ENCODE results near the gene OR8B3. TPM values are rescaled to one million over a fixed set of nuclear protein-coding genes. Genes with fewer than 3 reads are reported as not detected.

OR8B3 gene
- total RNA-seq: not detected

GRCh38 chr11:124398924-124399323 is at the start of gene OR8B3:
OR8B3 (minus strand) TSS chr11:124399024; CDS start chr11:124397351, 1,673 bp downstream.
- Mint-ChIP-seq H3K27ac (no peak within 1 kb of the TSS), H3K27me3 (no peaks in the 10 kb centered on the region), H3K4me1 (no peaks in the 10 kb centered on the region), H3K9me3 (no peaks in the 10 kb centered on the region), H3K4me3 (no peak within 1 kb of the TSS), H3K36me3 (ENCODE audit: low read depth) (no peaks in the 10 kb centered on the region)
- ATAC-seq (replicated peaks): no peak

GRCh38 chr11:124446916-124447315 is 48.1 kb upstream of the OR8B3 start:
- no peak for ATAC-seq (replicated peaks)
- Mint-ChIP-seq H3K36me3 (ENCODE audit: low read depth) (no peaks in the 10 kb centered on the region), H3K9me3 (peaks cover 4% of the 10 kb centered on the region), H3K4me1 (no peaks in the 10 kb centered on the region), H3K27me3 (peaks cover 12% of the 10 kb centered on the region), H3K27ac (no peak overlapping the region), H3K4me3 (no peak overlapping the region)

GRCh38 chr11:124445646-124446150 is 46.9 kb upstream of the OR8B3 start, which contains the start of gene OR8B8:
OR8B8 (minus strand) TSS chr11:124445696; CDS start chr11:124441085, 4,611 bp downstream.
- H3K9me3 Mint-ChIP-seq: peaks cover 4% of the 10 kb centered on the region
- peaks cover 12% of the 10 kb centered on the region for H3K27me3 Mint-ChIP-seq
- H3K36me3 Mint-ChIP-seq (ENCODE audit: low read depth): no peaks in the 10 kb centered on the region
- H3K4me3 Mint-ChIP-seq: no peak within 1 kb of the TSS
- no peaks in the 10 kb centered on the region for H3K4me1 Mint-ChIP-seq
- ATAC-seq (replicated peaks): no peak
- H3K27ac Mint-ChIP-seq: no peak within 1 kb of the TSS

GRCh38 chr11:124442847-124443246 is 44.0 kb upstream of the OR8B3 start:
- no peaks in the 10 kb centered on the region for H3K4me1 Mint-ChIP-seq
- H3K36me3 Mint-ChIP-seq (ENCODE audit: low read depth): no peaks in the 10 kb centered on the region
- no peak overlapping the region for H3K27ac Mint-ChIP-seq
- H3K4me3 Mint-ChIP-seq: no peak overlapping the region
- peaks cover 16% of the 10 kb centered on the region for H3K27me3 Mint-ChIP-seq
- ATAC-seq (replicated peaks): no peak
- peaks cover 4% of the 10 kb centered on the region for H3K9me3 Mint-ChIP-seq

DNA sequence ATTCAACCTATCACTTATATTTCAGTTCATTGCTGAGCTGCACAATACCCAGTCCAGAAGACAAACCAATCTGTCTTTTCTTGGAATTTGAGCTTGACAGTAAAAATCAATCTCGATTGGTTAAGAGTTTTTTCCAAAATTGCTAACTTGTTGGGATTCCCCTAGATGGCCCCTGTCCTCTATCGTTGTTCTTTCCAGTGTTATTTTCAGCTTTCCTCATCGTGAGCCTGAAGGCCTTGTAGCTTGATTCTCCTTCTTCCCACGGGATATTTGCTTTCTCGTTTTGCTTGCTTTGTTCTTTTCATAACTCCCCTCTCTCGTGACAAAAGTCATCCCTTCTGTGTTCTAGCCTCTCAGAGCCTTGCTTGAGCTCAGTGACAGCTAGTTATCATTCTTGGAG is 43.6 kb upstream of the OR8B3 start:
- Mint-ChIP-seq H3K27ac (no peak overlapping the region), H3K27me3 (peaks cover 16% of the 10 kb centered on the region), H3K36me3 (ENCODE audit: low read depth) (no peaks in the 10 kb centered on the region), H3K4me3 (no peak overlapping the region), H3K4me1 (no peaks in the 10 kb centered on the region), H3K9me3 (peaks cover 4% of the 10 kb centered on the region)
- no peak for ATAC-seq (replicated peaks)

GRCh38 chr11:124441519-124441918 is 42.7 kb upstream of the OR8B3 start:
- Mint-ChIP-seq H3K36me3 (ENCODE audit: low read depth) (no peaks in the 10 kb centered on the region), H3K4me3 (no peak overlapping the region), H3K9me3 (no peaks in the 10 kb centered on the region), H3K4me1 (no peaks in the 10 kb centered on the region), H3K27me3 (peaks cover 11% of the 10 kb centered on the region), H3K27ac (no peak overlapping the region)
- no peak for ATAC-seq (replicated peaks)

GRCh38 chr11:124441081-124441480 is 42.3 kb upstream of the OR8B3 start:
- peaks cover 11% of the 10 kb centered on the region for H3K27me3 Mint-ChIP-seq
- H3K27ac Mint-ChIP-seq: no peak overlapping the region
- no peak overlapping the region for H3K4me3 Mint-ChIP-seq
- no peaks in the 10 kb centered on the region for H3K36me3 Mint-ChIP-seq (ENCODE audit: low read depth)
- no peaks in the 10 kb centered on the region for H3K9me3 Mint-ChIP-seq
- no peak for ATAC-seq (replicated peaks)
- no peaks in the 10 kb centered on the region for H3K4me1 Mint-ChIP-seq

GRCh38 chr11:124440608-124441007 is 41.8 kb upstream of the OR8B3 start:
- no peak overlapping the region for H3K4me3 Mint-ChIP-seq
- ATAC-seq (replicated peaks): no peak
- no peaks in the 10 kb centered on the region for H3K4me1 Mint-ChIP-seq
- H3K9me3 Mint-ChIP-seq: no peaks in the 10 kb centered on the region
- H3K27ac Mint-ChIP-seq: no peak overlapping the region
- H3K36me3 Mint-ChIP-seq (ENCODE audit: low read depth): no peaks in the 10 kb centered on the region
- H3K27me3 Mint-ChIP-seq: peaks cover 11% of the 10 kb centered on the region

DNA sequence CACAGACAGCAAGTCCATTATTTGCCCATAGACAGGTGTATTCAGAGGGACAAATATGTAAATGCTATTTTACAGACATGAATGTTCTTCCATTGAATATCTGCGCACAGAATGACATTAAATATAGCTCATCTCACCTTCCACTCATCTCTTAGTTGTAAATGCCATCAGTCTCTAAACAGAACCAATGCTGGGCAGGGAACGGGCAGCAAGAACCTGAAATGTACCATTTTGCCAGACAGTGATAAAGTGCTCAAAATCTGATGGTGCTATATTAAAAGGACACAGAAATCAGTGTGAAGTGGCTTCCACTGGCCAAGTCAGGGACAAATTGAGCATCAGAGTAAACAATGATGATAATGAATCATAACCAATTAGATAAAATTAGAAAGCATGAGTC is 35.9 kb upstream of the OR8B3 start:
- Mint-ChIP-seq H3K4me3 (no peak overlapping the region), H3K36me3 (ENCODE audit: low read depth) (no peaks in the 10 kb centered on the region), H3K27me3 (peaks cover 9% of the 10 kb centered on the region), H3K27ac (no peak overlapping the region), H3K9me3 (peaks cover 1% of the 10 kb centered on the region), H3K4me1 (no peaks in the 10 kb centered on the region)
- no peak for ATAC-seq (replicated peaks)

GRCh38 chr11:124429599-124429998 is 30.8 kb upstream of the OR8B3 start:
- no peak overlapping the region for H3K27ac Mint-ChIP-seq
- ATAC-seq (replicated peaks): no peak
- H3K27me3 Mint-ChIP-seq: no peaks in the 10 kb centered on the region
- H3K4me3 Mint-ChIP-seq: no peak overlapping the region
- H3K4me1 Mint-ChIP-seq: no peaks in the 10 kb centered on the region
- H3K36me3 Mint-ChIP-seq (ENCODE audit: low read depth): no peaks in the 10 kb centered on the region
- peaks cover 5% of the 10 kb centered on the region for H3K9me3 Mint-ChIP-seq

DNA sequence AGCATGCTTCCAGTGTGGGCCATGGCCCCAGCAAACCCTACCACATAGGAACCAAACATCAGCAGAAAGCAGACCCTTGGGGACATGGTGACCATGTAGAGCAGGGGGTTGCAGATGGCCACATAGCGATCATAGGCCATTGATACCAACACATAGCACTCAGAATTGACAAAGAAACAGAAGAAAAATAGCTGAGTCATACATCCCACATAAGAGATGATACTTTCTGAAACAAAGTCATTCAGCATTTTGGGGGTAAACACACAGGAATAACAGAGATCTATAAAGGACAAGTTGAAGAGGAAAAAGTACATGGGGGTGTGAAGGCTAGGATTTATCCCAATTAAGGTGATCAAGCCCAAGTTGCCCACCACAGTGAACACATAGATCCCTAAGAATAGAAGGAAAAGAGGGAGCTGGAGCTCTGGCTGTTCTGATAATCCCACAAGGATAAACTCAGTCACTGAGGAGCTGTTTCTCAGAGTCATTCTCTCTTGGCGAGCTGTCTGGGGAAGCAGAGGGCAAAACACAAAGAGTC is 25.6 kb upstream of the OR8B3 start, which contains the start of gene OR8B4:
Gene OR8B4 (minus strand): TSS at position 488 of the 538 bp plus-strand sequence. CDS start 0 bp downstream, at position 488.
- ATAC-seq (replicated peaks): no peak
- Mint-ChIP-seq H3K27ac (no peak within 1 kb of the TSS), H3K4me3 (no peak within 1 kb of the TSS), H3K4me1 (no peaks in the 10 kb centered on the region), H3K36me3 (ENCODE audit: low read depth) (no peaks in the 10 kb centered on the region), H3K27me3 (peaks cover 9% of the 10 kb centered on the region), H3K9me3 (peaks cover 1% of the 10 kb centered on the region)

DNA sequence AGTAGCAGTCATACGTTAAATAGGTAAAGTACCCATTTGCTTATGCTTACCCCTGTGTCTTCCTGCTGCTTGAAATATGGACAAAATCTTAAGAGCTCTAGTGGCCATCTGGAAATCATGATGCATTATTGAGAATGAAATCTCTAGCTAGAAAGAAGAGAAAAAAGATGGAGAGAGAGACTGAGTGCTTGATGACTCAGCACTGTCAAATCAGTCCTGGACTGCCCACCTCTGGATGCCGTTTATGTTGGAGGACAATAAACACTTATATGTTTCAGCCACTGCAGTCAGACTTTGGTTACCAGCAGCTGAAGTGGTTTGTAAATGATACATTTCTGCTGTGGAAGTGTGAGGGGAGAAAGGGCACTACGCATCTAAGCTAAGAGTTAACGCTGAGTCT is 22.2 kb upstream of the OR8B3 start:
- no peak for ATAC-seq (replicated peaks)
- Mint-ChIP-seq H3K4me1 (no peaks in the 10 kb centered on the region), H3K4me3 (no peak overlapping the region), H3K36me3 (ENCODE audit: low read depth) (no peaks in the 10 kb centered on the region), H3K27ac (no peak overlapping the region), H3K27me3 (peaks cover 15% of the 10 kb centered on the region), H3K9me3 (no peaks in the 10 kb centered on the region)

DNA sequence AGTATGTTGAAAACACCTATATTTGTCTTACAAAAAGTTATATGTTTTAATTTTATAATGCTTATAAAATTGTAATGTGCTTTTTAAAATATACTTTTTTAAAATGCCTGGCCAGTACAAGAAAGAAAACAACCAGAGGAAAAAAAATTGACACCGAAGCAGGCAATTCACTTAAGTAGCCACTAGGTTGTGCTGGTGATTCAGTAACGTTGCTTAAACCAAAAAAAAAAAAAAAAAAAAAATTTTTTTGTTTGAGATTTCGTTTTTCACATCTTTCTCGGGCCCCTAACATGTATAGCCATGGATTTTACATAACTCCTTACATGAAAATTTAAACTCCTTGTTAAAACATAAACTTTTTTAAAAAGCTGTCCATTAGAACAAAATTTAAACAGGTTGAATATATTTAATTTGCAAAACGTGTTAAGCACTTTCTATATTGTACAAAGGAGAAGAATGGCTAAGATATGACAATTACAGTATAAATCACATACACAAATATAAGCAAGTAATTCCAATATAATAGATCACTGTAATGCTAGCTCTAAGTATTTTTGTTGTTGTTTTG is 16.6 kb upstream of the OR8B3 start:
- ATAC-seq (replicated peaks): no peak
- H3K4me3 Mint-ChIP-seq: no peak overlapping the region
- H3K36me3 Mint-ChIP-seq (ENCODE audit: low read depth): no peaks in the 10 kb centered on the region
- H3K9me3 Mint-ChIP-seq: no peaks in the 10 kb centered on the region
- no peaks in the 10 kb centered on the region for H3K4me1 Mint-ChIP-seq
- peaks cover 14% of the 10 kb centered on the region for H3K27me3 Mint-ChIP-seq
- no peak overlapping the region for H3K27ac Mint-ChIP-seq

DNA sequence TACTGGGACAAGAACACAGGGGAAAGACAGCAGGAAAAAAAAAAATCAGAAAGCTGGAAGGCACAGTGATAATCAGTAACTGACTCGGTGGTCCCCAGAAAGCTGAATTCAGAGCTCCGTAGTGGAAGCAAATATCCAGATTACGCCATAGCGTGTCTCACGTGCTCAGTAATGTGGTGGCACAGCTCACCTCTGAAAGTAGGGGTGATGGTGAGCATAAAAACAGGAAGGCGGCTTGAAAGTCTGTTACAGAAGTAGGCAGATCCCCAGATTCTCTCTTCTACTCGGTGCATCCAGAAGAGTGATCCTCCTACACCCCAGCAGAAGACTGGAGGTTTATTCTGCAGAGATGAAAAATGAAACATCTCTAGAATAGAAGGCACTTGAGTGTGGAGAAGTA is 11.1 kb upstream of the OR8B3 start:
- peaks cover 25% of the 10 kb centered on the region for H3K27me3 Mint-ChIP-seq

DNA sequence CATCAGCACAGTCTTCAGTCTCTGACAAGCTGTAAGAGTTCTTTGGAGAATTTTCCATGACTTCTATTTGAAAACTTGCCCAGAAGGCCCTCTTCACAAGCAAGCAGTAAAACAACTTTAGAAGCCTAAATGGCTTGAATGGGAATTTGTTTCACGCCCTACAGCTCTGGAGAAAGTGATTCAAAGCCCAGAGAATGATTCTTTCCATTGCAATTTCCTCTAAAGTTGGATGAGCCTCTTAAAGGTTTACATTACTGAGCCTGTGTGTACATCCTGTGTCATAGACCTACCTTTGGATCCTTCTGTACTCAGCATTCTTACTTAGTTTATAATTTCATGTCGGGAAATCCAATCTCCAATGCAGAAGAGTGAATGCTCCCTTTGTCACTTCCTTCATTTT is 6.8 kb upstream of the OR8B3 start:
- H3K36me3 Mint-ChIP-seq (ENCODE audit: low read depth): no peaks in the 10 kb centered on the region
- H3K9me3 Mint-ChIP-seq: no peaks in the 10 kb centered on the region
- H3K4me3 Mint-ChIP-seq: no peak overlapping the region
- no peaks in the 10 kb centered on the region for H3K4me1 Mint-ChIP-seq
- H3K27ac Mint-ChIP-seq: no peak overlapping the region
- ATAC-seq (replicated peaks): no peak
- peaks cover 18% of the 10 kb centered on the region for H3K27me3 Mint-ChIP-seq

More for the DNA sequence above, 11.1 kb upstream of the OR8B3 start:
- Mint-ChIP-seq H3K9me3 (no peaks in the 10 kb centered on the region), H3K36me3 (ENCODE audit: low read depth) (no peaks in the 10 kb centered on the region), H3K4me1 (no peaks in the 10 kb centered on the region), H3K4me3 (no peak overlapping the region), H3K27ac (no peak overlapping the region)
- no peak for ATAC-seq (replicated peaks)

Data from activated T-helper 17 cell treated with anti-CD3 and anti-CD28 coated beads, Interleukin-2, amount 50 U/mL, for 72 hours (primary cell).